Gastroesophageal sphincter (tissue), 4 donors: ENCODE measurements around the gene APLN. TPM values are rescaled to one million over a fixed set of nuclear protein-coding genes. Genes with fewer than 3 reads are reported as not detected.

Source experiments
- ATAC-seq: fragments of 150-250 bp; one replicate; pipeline ENCODE4 v1.9.1; 2016; ENCODE audit warnings: mild to moderate bottlenecking, moderate library complexity
- H3K27ac ChIP-seq, 4 donors: fragments of 200-600 bp; sonication (generic) in 3 of 4; 1 replicate in 3 of 4; 2 replicates in 1 of 4; pipeline ENCODE4 v1.5.1; 2016 to 2019
- H3K27me3 ChIP-seq: fragments of 200-600 bp; sonication (generic); one replicate; pipeline ENCODE4 v1.5.1; 2019
- H3K36me3 ChIP-seq, 2 donors: fragments of 200-600 bp; sonication (generic); one replicate each; pipeline ENCODE4 v1.5.1; 2019; ENCODE audit warnings: control low read depth in 1 of 2
- H3K4me1 ChIP-seq, 3 donors: fragments of 200-600 bp; sonication (generic); 1 replicate in 2 of 3; 2 replicates in 1 of 3; pipeline ENCODE4 v1.5.1; 2016 to 2019; ENCODE audit warnings: control low read depth in 2 of 3
- H3K4me3 ChIP-seq, 2 donors: fragments of 200-600 bp; sonication (generic); one replicate each; pipeline ENCODE4 v1.5.1; 2019; ENCODE audit warnings: mild to moderate bottlenecking in 1 of 2, moderate library complexity in 1 of 2
- H3K9me3 ChIP-seq, 3 donors: fragments of 200-600 bp; sonication (generic); one replicate each; pipeline ENCODE4 v1.5.1; 2017 to 2019; ENCODE audit warnings: control low read depth in 2 of 3
- CTCF ChIP-seq, 4 experiments: fragments of 200-600 bp in 2 of 4; fragments of 450-650 bp in 2 of 4; sonication (generic) in 1 of 4; IDR thresholded peaks; one replicate each; pipeline ENCODE4 v1.5.1; 2017 to 2019; ENCODE audit warnings: antibody characterized with exemption in 4 of 4, mild to moderate bottlenecking in 2 of 4, moderate library complexity in 2 of 4
- EP300 ChIP-seq: sonication (generic); formaldehyde crosslinking; IDR thresholded peaks from one replicate; pipeline ENCODE4 v1.6.1; 2017; ENCODE audit warnings: antibody characterized with exemption, mild to moderate bottlenecking
- POLR2A ChIP-seq, 2 donors: fragments of 450-650 bp; IDR thresholded peaks; one replicate each; pipeline ENCODE4 v1.6.1; 2017; ENCODE audit warnings: antibody characterized with exemption in 2 of 2, mild to moderate bottlenecking in 2 of 2, moderate library complexity in 1 of 2
- POLR2AphosphoS5 ChIP-seq: sonication (generic); formaldehyde crosslinking; IDR thresholded peaks from one replicate; pipeline ENCODE4 v1.6.1; 2017; ENCODE audit warnings: antibody characterized with exemption
- WGBS, 2 donors: methylation state at CpG; one replicate each; pipeline ENCODE4 v1.1.5; 2018; ENCODE audit warnings: low coverage in 1 of 2; 5-methylcytosine and 5-hydroxymethylcytosine counted together
- total RNA-seq, 4 donors: library from RNA; depleted of rRNA; stranded (reverse); fragments of >200 nt; gene quantifications; one replicate each; pipeline ENCODE4 v1.1.0, GENCODE V29; 2016

APLN gene
- total RNA-seq, 4 donors from 2014 or later: 0.78 to 2.3 (median 1.2) TPM

GRCh38 chrX:129694805-129695204, 40.0 kb upstream of the APLN start:
- ATAC-seq: no peak
- TF ChIP-seq POLR2A (IDR thresholded peaks at IDR 0.05): no peak
- H3K4me3 ChIP-seq: no peak overlapping the region
- H3K27ac ChIP-seq: no peak overlapping the region
- H3K27me3 ChIP-seq: no peaks in the 10 kb centered on the region
- H3K9me3 ChIP-seq: no peaks in the 10 kb centered on the region
- H3K36me3 ChIP-seq: no peaks in the 10 kb centered on the region
- H3K4me1 ChIP-seq: no peaks in the 10 kb centered on the region
- WGBS, 2 donors: 70 to 90% methylated on average over 3 to 5 of the region's 5 CpGs

GRCh38 chrX:129693354-129693753, 38.6 kb upstream of the APLN start:
- TF ChIP-seq POLR2A (IDR thresholded peaks at IDR 0.05) (no peak), CTCF (IDR thresholded peaks at IDR 0.05) (no peak), EP300 (no peak), POLR2AphosphoS5 (no peak)
- Histone ChIP-seq H3K27me3 (no peaks in the 10 kb centered on the region), H3K36me3 (no peaks in the 10 kb centered on the region), H3K4me1 (no peaks in the 10 kb centered on the region), H3K4me3 (no peak overlapping the region), H3K27ac (no peak overlapping the region), H3K9me3 (no peaks in the 10 kb centered on the region)
- WGBS, 2 donors: no CpG with 5 or more reads among the region's 3 CpGs
- ATAC-seq: no peak

GRCh38 chrX:129690435-129690834, 35.7 kb upstream of the APLN start:
- 63 to 69% methylated on average over 2 to 4 of the region's 10 CpGs for WGBS, 2 donors
- peak; percentile 70 for ATAC-seq
- no peak for TF ChIP-seq POLR2A (IDR thresholded peaks at IDR 0.05)
- TF ChIP-seq CTCF (IDR thresholded peaks at IDR 0.05): no peak
- no peak for TF ChIP-seq EP300
- no peak for TF ChIP-seq POLR2AphosphoS5

GRCh38 chrX:129689796-129690195, 35.0 kb upstream of the APLN start:
- Histone ChIP-seq H3K4me1 (no peaks in the 10 kb centered on the region), H3K27me3 (no peaks in the 10 kb centered on the region), H3K9me3 (no peaks in the 10 kb centered on the region), H3K36me3 (no peaks in the 10 kb centered on the region), H3K27ac (no peak overlapping the region), H3K4me3 (no peak overlapping the region)
- 80 to 90% methylated on average over 2 of the region's 5 CpGs for WGBS, 2 donors
- TF ChIP-seq POLR2A (IDR thresholded peaks at IDR 0.05) (no peak), POLR2AphosphoS5 (no peak), EP300 (no peak), CTCF (IDR thresholded peaks at IDR 0.05) (no peak)
- ATAC-seq: no peak

More at GRCh38 chrX:129690435-129690834, 35.7 kb upstream of the APLN start:
- Histone ChIP-seq H3K27ac (no peak overlapping the region), H3K27me3 (no peaks in the 10 kb centered on the region), H3K9me3 (no peaks in the 10 kb centered on the region), H3K36me3 (no peaks in the 10 kb centered on the region), H3K4me1 (no peaks in the 10 kb centered on the region), H3K4me3 (no peak overlapping the region)

GRCh38 chrX:129688097-129688496, 33.3 kb upstream of the APLN start:
- no peaks in the 10 kb centered on the region for H3K9me3 ChIP-seq
- no peak overlapping the region for H3K27ac ChIP-seq
- H3K4me1 ChIP-seq: no peaks in the 10 kb centered on the region
- H3K27me3 ChIP-seq: no peaks in the 10 kb centered on the region
- WGBS, 2 donors: 80 to 100% methylated on average over 1 to 2 of the region's 3 CpGs
- no peak for TF ChIP-seq POLR2AphosphoS5
- no peak for TF ChIP-seq POLR2A (IDR thresholded peaks at IDR 0.05)
- TF ChIP-seq CTCF (IDR thresholded peaks at IDR 0.05): no peak
- no peak for TF ChIP-seq EP300
- no peak for ATAC-seq
- H3K4me3 ChIP-seq: no peak overlapping the region
- no peaks in the 10 kb centered on the region for H3K36me3 ChIP-seq
